HepG2 (cell line): ENCODE measurements around the gene RBSN. TPM values are rescaled to one million over a fixed set of nuclear protein-coding genes. Genes with fewer than 3 reads are reported as not detected.

Experiments used
- ARNT2 ChIP-seq: sonication (generic); formaldehyde crosslinking; IDR thresholded peaks from 2 replicates; pipeline ENCODE4 v1.8.0; 2022; ENCODE audit warnings: mild to moderate bottlenecking, low read depth, missing genetic modification reagents, moderate library complexity
- BCL6 ChIP-seq: IDR thresholded peaks from 2 replicates; pipeline ENCODE4 v1.6.1; 2016; ENCODE audit warnings: missing genetic modification reagents, missing compliant biosample characterization
- BRF2 ChIP-seq: sonication (generic); formaldehyde crosslinking; IDR thresholded peaks from 2 replicates; pipeline ENCODE4 v1.8.1; 2022; ENCODE audit warnings: mild to moderate bottlenecking, missing genetic modification reagents
- ESRRA ChIP-seq: sonication (generic); formaldehyde crosslinking; IDR thresholded peaks from 2 replicates; pipeline ENCODE4 v1.5.1; 2020; ENCODE audit warnings: mild to moderate bottlenecking, low read depth, missing genetic modification reagents
- GFI1 ChIP-seq: sonication (generic); formaldehyde crosslinking; IDR thresholded peaks from 2 replicates; pipeline ENCODE4 v1.5.0; 2020; ENCODE audit warnings: missing genetic modification reagents, mild to moderate bottlenecking, borderline replicate concordance
- JARID2 ChIP-seq: sonication (generic); formaldehyde crosslinking; IDR thresholded peaks from 2 replicates; pipeline ENCODE4 v1.8.1; 2023; ENCODE audit warnings: missing genetic modification reagents, inconsistent platforms; ENCODE audit not compliant: insufficient replicate concordance
- JUND ChIP-seq: sonication (generic); formaldehyde crosslinking; IDR thresholded peaks from 2 replicates; pipeline ENCODE4 v1.8.0; 2022; ENCODE audit warnings: mild to moderate bottlenecking, missing genetic modification reagents
- MED1 ChIP-seq: sonication (generic); formaldehyde crosslinking; IDR thresholded peaks from 2 replicates; pipeline ENCODE4 v1.4.0; 2020; ENCODE audit warnings: missing genetic modification reagents
- MED8 ChIP-seq: sonication (generic); formaldehyde crosslinking; IDR thresholded peaks from 2 replicates; pipeline ENCODE4 v1.8.1; 2023; ENCODE audit warnings: mild to moderate bottlenecking, missing genetic modification reagents; ENCODE audit not compliant: insufficient replicate concordance
- PAX8 ChIP-seq: sonication (generic); formaldehyde crosslinking; IDR thresholded peaks from 2 replicates; pipeline ENCODE4 v1.8.0; 2022; ENCODE audit warnings: mild to moderate bottlenecking, missing genetic modification reagents, borderline replicate concordance
- TARDBP ChIP-seq: sonication (generic); formaldehyde crosslinking; IDR thresholded peaks from 2 replicates; pipeline ENCODE4 v1.8.0; 2022; ENCODE audit warnings: mild to moderate bottlenecking, missing genetic modification reagents
- ZNF142 ChIP-seq: sonication (generic); formaldehyde crosslinking; IDR thresholded peaks from 2 replicates; pipeline ENCODE4 v1.4.0; 2020; ENCODE audit warnings: missing genetic modification reagents
- ZNF143 ChIP-seq: sonication (generic); formaldehyde crosslinking; IDR thresholded peaks from 2 replicates; pipeline ENCODE4 v1.4.0; 2020; ENCODE audit warnings: missing genetic modification reagents
- ZNF160 ChIP-seq: sonication (generic); formaldehyde crosslinking; IDR thresholded peaks from 2 replicates; pipeline ENCODE4 v1.8.0; 2022; ENCODE audit warnings: mild to moderate bottlenecking, inconsistent platforms, missing genetic modification reagents
- ZNF354B ChIP-seq: sonication (generic); formaldehyde crosslinking; IDR thresholded peaks from 2 replicates; pipeline ENCODE4 v1.8.0; 2022; ENCODE audit warnings: mild to moderate bottlenecking, missing genetic modification reagents
- ZNF598 ChIP-seq: sonication (generic); formaldehyde crosslinking; IDR thresholded peaks from 2 replicates; pipeline ENCODE4 v1.5.1; 2020; ENCODE audit warnings: mild to moderate bottlenecking, missing genetic modification reagents, borderline replicate concordance
- ZNF670 ChIP-seq: sonication (generic); formaldehyde crosslinking; IDR thresholded peaks from 2 replicates; pipeline ENCODE4 v1.8.0; 2022; ENCODE audit warnings: mild to moderate bottlenecking, missing genetic modification reagents, borderline replicate concordance
- ZNF781 ChIP-seq: sonication (generic); formaldehyde crosslinking; IDR thresholded peaks from 2 replicates; pipeline ENCODE4 v1.5.1; 2020; ENCODE audit warnings: borderline replicate concordance, mild to moderate bottlenecking, missing genetic modification reagents; ENCODE audit errors: not compliant biosample characterization
- polyA plus RNA-seq, 8 experiments: library from polyadenylated mRNA; depleted of rRNA in 3 of 8; stranded (reverse) in 7 of 8; unstranded in 1 of 8; fragments of >200 nt; fragmentation: Illumina TruSeq in 4 of 8; extraction: Trizol in 4 of 8; gene quantifications; 2 replicates each; pipeline versions ENCODE4 v1.2.1 to v1.2.3, GENCODE V29; 2011 to 2016; ENCODE audit warnings: low read depth in 4 of 8, missing spikeins in 1 of 8, mixed read lengths in 1 of 8; ENCODE audit not compliant: insufficient read depth in 1 of 8
- total RNA-seq, 5 experiments: library from RNA; depleted of rRNA; stranded (reverse); fragments of >200 nt; fragmentation: Illumina TruSeq; extraction: Trizol; gene quantifications; 2 replicates each; pipeline ENCODE4 v1.2.3, GENCODE V29; 2016; ENCODE audit warnings: low read depth in 1 of 5
- TF ChIP-seq, protein P1 (sequence below): IDR thresholded peaks from 2 replicates; pipeline ENCODE4 v1.6.1; 2016
- TF ChIP-seq, protein P2 (sequence below): IDR thresholded peaks from 2 replicates; pipeline ENCODE4 v1.6.1; 2016; ENCODE audit warnings: missing biosample characterization, missing genetic modification reagents, low read depth

Gene RBSN
- total and polyA plus RNA-seq, 2 of the 13 experiments (the other 11 are each of a cell fraction or from before 2014, with no cell fraction given), result 7.9 to 11.8 TPM

DNA sequence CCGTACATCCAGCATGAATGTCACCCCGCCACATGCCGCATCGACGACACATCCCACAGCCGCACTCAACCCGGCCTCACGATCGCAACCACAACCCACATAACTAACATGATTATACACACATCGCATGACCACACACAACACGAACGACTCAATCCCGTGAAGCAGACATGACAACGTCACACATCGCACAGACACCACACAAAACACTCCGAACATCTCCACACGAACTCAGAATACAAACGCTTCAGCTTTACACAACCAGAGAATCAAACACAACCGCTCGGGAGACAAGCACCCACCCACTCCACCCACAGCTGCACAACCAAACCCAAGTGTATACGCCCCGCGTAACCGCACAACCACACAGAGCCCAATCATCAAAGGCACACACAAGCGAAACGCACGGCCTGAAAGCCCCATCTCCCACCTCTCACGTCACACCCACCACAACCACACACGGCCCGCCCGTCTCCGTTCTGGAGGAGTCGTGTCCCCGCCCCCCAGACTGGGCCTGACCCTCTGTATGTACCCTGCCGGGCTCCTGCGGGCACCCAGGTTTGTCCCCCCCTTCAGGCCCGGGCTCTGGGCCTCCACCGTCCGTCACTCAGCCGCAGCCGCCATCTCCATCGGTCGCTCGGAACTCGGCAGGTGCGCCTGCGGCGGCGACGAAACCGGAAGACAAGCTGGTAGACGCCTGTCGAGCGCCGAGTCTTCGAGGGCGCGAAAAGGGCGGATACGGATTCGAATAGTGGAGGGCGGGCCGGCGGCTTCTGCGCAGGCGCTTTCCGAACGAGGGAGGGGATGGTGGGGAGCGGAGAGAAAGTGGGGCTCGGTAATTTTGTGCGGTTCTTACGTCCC, at the start of gene RBSN (continued):
- TF ChIP-seq ZNF670 (CRISPR knock-in tag) (peak; percentile 99), MED8 (CRISPR knock-in tag) (peak; percentile 87), ZNF143 (peak; percentile 76), JUND (CRISPR knock-in tag) (no peak), ZNF354B (CRISPR knock-in tag) (peak; percentile 86; the same call in 1 of the 2 replicates), ZNF781 (CRISPR knock-in tag) (peak; percentile 33), BCL6 (peak; percentile 71), PAX8 (CRISPR knock-in tag) (peak; percentile 91; the same call in 1 of the 2 replicates), MED1 (CRISPR knock-in tag) (peak; percentile 78), ESRRA (CRISPR knock-in tag) (peak; percentile 90), ZNF160 (CRISPR knock-in tag) (peak; percentile 91; the same call in 1 of the 2 replicates), ZNF142 (CRISPR knock-in tag) (peak; percentile 57; the same call in 1 of the 2 replicates), TARDBP (CRISPR knock-in tag) (peak; percentile 99), GFI1 (CRISPR knock-in tag) (peak; percentile 58), ZNF598 (CRISPR knock-in tag) (peak; percentile 89), ARNT2 (CRISPR knock-in tag) (peak; percentile 95), BRF2 (CRISPR knock-in tag) (no peak), JARID2 (peak; percentile 54)
- TF ChIP-seq, protein P1, sequence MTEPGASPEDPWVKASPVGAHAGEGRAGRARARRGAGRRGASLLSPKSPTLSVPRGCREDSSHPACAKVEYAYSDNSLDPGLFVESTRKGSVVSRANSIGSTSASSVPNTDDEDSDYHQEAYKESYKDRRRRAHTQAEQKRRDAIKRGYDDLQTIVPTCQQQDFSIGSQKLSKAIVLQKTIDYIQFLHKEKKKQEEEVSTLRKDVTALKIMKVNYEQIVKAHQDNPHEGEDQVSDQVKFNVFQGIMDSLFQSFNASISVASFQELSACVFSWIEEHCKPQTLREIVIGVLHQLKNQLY (CRISPR knock-in tag), result 0 out of 2 replicates have a peak, but pooled peaks have one; percentile 44
- TF ChIP-seq, protein P2, sequence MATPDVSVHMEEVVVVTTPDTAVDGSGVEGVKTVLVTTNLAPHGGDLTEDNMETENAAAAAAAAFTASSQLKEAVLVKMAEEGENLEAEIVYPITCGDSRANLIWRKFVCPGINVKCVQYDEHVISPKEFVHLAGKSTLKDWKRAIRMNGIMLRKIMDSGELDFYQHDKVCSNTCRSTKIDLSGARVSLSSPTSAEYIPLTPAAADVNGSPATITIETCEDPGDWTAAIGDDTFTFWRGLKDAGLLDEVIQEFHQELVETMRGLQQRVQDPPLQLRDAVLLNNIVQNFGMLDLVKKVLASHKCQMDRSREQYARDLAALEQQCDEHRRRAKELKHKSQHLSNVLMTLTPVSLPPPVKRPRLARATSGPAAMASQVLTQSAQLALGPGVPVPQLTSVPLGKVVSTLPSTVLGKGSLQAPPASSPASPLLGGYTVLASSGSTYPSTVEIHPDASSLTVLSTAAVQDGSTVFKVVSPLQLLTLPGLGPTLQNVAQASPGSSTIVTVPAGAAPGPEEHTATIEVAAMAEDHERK (CRISPR knock-in tag), result peak; percentile 96
